ENCODE data around the gene HNRNPLL.

- no peak for TF ChIP-seq CTCF (IDR thresholded peaks at IDR 0.05)
- no peak for TF ChIP-seq POLR2A (IDR thresholded peaks at IDR 0.05)
Observed at GRCh38 chr2:38610851-38611801, 8.4 kb upstream of the HNRNPLL start.

Data from heart left ventricle (tissue), 13 donors.